ENCODE data around the gene WBP1L.
"Not testable (repeated sequence)": the region's sequence is repeated elsewhere in the genome, so short reads cannot be mapped to it uniquely, and the experiment has no call there.

The WBP1L gene

DNA sequence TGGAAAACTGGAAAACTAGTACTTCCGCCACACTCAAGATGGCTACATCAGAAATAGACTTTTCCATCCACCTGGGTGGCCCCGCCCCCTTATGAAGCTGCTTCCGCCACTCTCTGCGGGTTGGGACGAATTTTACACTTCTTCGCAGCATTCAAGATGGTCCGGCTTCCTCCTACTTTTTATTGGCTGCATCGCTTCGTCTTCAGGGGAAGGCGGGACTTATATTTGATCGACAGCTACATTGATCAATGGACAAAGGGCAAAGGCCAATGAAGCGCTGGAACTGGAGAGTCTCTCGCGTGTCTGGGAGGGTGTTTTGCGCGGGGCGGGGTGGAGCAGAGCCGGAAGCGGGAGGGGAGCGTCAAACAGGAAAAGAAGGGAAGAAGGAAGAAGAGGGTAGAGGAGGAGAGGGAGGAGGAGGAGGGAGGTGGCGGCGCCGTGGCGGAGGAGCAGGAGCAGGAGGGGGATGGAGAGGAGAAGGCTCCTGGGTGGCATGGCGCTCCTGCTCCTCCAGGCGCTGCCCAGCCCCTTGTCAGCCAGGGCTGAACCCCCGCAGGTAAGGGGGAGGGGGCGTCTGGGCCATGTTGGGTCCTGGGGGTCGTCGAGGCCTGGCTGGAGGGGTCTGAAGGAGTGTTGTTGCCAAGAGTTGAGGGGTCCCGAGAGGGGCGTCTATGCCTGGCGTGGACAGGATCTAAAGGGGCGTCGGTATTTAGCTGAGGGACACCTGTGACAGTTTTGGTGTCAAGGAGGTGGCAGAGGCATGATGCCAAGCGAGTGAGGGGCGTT is at the start of gene WBP1L:
WBP1L (plus strand) TSS at position 361 of the 786 bp plus-strand sequence; CDS start at position 467, 106 bp downstream.
- H3K4me3 ChIP-seq (ENCODE audit: low read depth, low read length): peak within 1 kb of the TSS; percentile 99
- TF ChIP-seq, protein P1, sequence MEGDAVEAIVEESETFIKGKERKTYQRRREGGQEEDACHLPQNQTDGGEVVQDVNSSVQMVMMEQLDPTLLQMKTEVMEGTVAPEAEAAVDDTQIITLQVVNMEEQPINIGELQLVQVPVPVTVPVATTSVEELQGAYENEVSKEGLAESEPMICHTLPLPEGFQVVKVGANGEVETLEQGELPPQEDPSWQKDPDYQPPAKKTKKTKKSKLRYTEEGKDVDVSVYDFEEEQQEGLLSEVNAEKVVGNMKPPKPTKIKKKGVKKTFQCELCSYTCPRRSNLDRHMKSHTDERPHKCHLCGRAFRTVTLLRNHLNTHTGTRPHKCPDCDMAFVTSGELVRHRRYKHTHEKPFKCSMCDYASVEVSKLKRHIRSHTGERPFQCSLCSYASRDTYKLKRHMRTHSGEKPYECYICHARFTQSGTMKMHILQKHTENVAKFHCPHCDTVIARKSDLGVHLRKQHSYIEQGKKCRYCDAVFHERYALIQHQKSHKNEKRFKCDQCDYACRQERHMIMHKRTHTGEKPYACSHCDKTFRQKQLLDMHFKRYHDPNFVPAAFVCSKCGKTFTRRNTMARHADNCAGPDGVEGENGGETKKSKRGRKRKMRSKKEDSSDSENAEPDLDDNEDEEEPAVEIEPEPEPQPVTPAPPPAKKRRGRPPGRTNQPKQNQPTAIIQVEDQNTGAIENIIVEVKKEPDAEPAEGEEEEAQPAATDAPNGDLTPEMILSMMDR (IDR thresholded peaks at IDR 0.05; ENCODE audit: low read depth, low read length): no peak

DNA sequence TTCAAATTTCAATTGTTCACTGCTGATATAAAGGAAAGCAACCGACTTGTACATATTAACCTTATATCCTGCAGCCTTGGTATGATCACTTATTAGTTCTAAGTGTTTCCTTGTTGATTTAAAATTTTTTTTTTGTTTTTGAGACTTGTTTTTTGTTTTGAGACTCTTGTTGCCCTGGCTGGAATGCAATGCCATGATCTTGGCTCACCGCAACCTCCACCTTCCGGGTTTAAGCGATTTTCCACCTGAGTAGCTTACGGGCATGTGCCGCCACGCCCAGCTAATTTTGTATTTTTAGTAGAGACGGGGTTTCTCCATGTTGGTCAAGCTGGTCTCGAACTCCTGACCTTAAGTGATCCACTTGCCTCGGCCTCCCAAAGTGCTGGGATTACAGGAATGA is 48.3 kb upstream of the WBP1L start:
- H3K4me3 ChIP-seq (ENCODE audit: low read depth, low read length): not testable (repeated sequence)

DNA sequence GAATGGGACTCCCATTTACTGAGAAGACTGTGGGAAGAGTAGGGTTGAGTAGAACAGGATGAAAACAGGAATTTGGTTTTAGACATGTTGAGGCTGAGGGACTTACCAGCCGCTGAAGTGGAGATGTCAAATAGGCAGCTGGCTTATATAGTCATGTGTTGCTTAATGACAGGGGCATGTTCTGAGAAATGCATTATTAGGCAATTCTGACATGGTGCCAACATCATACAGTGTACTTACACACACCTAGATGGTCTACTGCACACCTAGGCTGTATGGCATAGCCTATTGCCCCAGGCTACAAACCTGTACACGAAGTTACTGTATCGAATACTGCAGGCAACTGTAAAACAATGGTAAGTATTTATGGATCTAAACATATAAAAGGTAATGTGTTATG is 47.0 kb upstream of the WBP1L start:
- no peak overlapping the region for H3K4me3 ChIP-seq (ENCODE audit: low read depth, low read length)
- TF ChIP-seq, protein P1 (IDR thresholded peaks at IDR 0.05; ENCODE audit: low read depth, low read length): no peak

- TF ChIP-seq, protein P1 (IDR thresholded peaks at IDR 0.05; ENCODE audit: low read depth, low read length): no peak
Observed at GRCh38 chr10:102698894-102699293, 44.9 kb upstream of the WBP1L start.

DNA sequence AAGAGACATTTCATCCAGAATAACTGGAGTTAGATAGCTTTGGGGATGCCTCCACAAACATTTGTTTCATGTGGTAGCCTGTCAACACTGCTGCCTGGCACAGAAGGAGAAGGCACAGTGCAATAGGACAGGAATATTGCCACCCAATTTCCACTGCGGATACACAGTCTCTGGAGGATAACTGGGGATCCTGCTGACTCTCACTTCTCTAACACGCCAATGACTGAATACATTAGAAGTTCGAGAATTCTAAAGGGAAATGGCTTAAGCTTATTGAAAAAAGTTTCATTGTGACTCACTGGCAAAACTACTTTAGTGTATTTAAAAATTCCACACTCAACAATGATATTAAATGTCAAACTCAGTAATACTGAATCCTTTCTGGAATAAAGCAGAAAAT is 42.5 kb upstream of the WBP1L start:
- TF ChIP-seq, protein P1 (IDR thresholded peaks at IDR 0.05; ENCODE audit: low read depth, low read length): no peak

More at GRCh38 chr10:102698894-102699293, 44.9 kb upstream of the WBP1L start:
- H3K4me3 ChIP-seq (ENCODE audit: low read depth, low read length): no peak overlapping the region

DNA sequence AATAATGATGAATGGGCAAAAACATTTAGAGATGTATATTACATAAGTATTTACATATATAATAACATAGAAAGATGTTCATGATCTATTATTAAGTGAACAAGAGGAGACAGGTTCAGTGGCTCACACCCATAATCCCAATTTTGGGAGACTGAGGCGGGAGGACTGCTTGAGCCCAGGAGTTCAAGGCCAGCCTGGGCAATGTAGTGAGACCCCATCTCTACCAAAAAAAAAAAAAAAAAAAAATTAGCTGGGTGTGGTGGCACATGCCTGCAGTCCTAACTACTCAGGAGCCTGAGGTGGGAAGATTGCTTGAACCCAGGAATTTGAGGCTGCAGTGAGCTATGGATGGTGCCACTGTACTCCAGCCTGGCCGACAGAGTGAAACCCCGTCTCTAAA is 42.0 kb upstream of the WBP1L start:
- H3K4me3 ChIP-seq (ENCODE audit: low read depth, low read length): no peak overlapping the region
- TF ChIP-seq, protein P1 (IDR thresholded peaks at IDR 0.05; ENCODE audit: low read depth, low read length): no peak

More for the DNA sequence above, 42.5 kb upstream of the WBP1L start:
- H3K4me3 ChIP-seq (ENCODE audit: low read depth, low read length): no peak overlapping the region

- no peak overlapping the region for H3K4me3 ChIP-seq (ENCODE audit: low read depth, low read length)
- TF ChIP-seq, protein P1 (IDR thresholded peaks at IDR 0.05; ENCODE audit: low read depth, low read length): no peak
Observed at GRCh38 chr10:102702742-102703141, 41.0 kb upstream of the WBP1L start.

Measured in WI38 (cell line).